K562 (cell line): ENCODE measurements around the gene SARS2. TPM values are rescaled to one million over a fixed set of nuclear protein-coding genes. Genes with fewer than 3 reads are reported as not detected.

Experiments
- BRD9 ChIP-seq: fragments of 450-650 bp; IDR thresholded peaks from 2 replicates; pipeline ENCODE4 v1.6.1; 2018; ENCODE audit warnings: low read depth; ENCODE audit not compliant: partially characterized antibody
- CCNT2 ChIP-seq: IDR thresholded peaks from 2 replicates; pipeline ENCODE4 v1.6.1; 2011; ENCODE audit warnings: borderline replicate concordance, low read depth, mild to moderate bottlenecking, moderate library complexity, mixed read lengths, low read length; ENCODE audit not compliant: insufficient read length; ENCODE audit errors: extremely low read depth
- E2F8 ChIP-seq: fragments of 450-650 bp; IDR thresholded peaks from 2 replicates; pipeline ENCODE4 v1.7.1; 2018; ENCODE audit warnings: mild to moderate bottlenecking, low read depth; ENCODE audit not compliant: partially characterized antibody
- FIP1L1 ChIP-seq: fragments of 200-400 bp; formaldehyde crosslinking; IDR thresholded peaks from 2 replicates; pipeline ENCODE4 v1.6.1; 2018; ENCODE audit warnings: mild to moderate bottlenecking, low read depth, low read length; ENCODE audit not compliant: poor library complexity, severe bottlenecking
- FOSL1 ChIP-seq: fragments of 200-800 bp; sonication (Bioruptor generic); conservative IDR thresholded peaks from 2 replicates; pipeline ENCODE4 v1.6.1; 2016; ENCODE audit warnings: missing genetic modification characterization, missing compliant biosample characterization
- FOXP1 ChIP-seq: sonication (generic); formaldehyde crosslinking; IDR thresholded peaks from 2 replicates; pipeline ENCODE4 v1.8.0; 2022; ENCODE audit warnings: mild to moderate bottlenecking, missing genetic modification reagents
- HEY1 ChIP-seq: fragments of 250-450 bp; sonication (Bioruptor Pico); IDR thresholded peaks from 2 replicates; pipeline ENCODE4 v1.5.0; 2020; ENCODE audit warnings: mild to moderate bottlenecking, moderate library complexity, borderline replicate concordance
- JUN ChIP-seq, 2 experiments: sonication (generic) in 1 of 2; formaldehyde crosslinking in 1 of 2; IDR thresholded peaks; 2 replicates each; pipeline versions ENCODE4 v1.6.1 to v1.8.0; 2012 to 2022; ENCODE audit warnings: borderline replicate concordance in 2 of 2, mild to moderate bottlenecking in 2 of 2, improper control_type of control experiment in 1 of 2, low read depth in 1 of 2, low read length in 1 of 2, missing genetic modification reagents in 1 of 2
- KDM2B ChIP-seq: fragments of 250-450 bp; sonication (Bioruptor Pico); IDR thresholded peaks from 2 replicates; pipeline ENCODE4 v1.8.0; 2021; ENCODE audit warnings: mild to moderate bottlenecking, moderate library complexity
- NFE2 ChIP-seq: IDR thresholded peaks from 2 replicates; pipeline ENCODE4 v1.6.1; 2014; ENCODE audit warnings: antibody characterized with exemption, low read depth
- NR3C1 ChIP-seq: sonication (generic); formaldehyde crosslinking; IDR thresholded peaks from 2 replicates; pipeline ENCODE4 v1.8.1; 2022; ENCODE audit warnings: missing genetic modification reagents
- PHF8 ChIP-seq: fragments of 200-600 bp; sonication (generic); IDR thresholded peaks from 2 replicates; pipeline ENCODE4 v1.6.1; 2012; ENCODE audit warnings: mixed run types, mild to moderate bottlenecking, inconsistent platforms, low read length, moderate library complexity, borderline replicate concordance
- POLR2AphosphoS5 ChIP-seq: IDR thresholded peaks from 2 replicates; pipeline ENCODE4 v1.6.1; 2011; ENCODE audit warnings: mild to moderate bottlenecking, low read depth, low read length, moderate library complexity; ENCODE audit not compliant: control insufficient read depth, insufficient read depth
- TBP ChIP-seq: optimal IDR thresholded peaks from 2 replicates; pipeline ENCODE3; 2011; ENCODE audit warnings: low read depth, low read length, improper control_type of control experiment
- TEAD4 ChIP-seq, 2 experiments: sonication (generic) in 1 of 2; formaldehyde crosslinking in 1 of 2; IDR thresholded peaks; 2 replicates each; pipeline versions ENCODE4 v1.6.1 to v1.8.0; 2012 to 2022; ENCODE audit warnings: borderline replicate concordance in 1 of 2, inconsistent platforms in 1 of 2, low read length in 1 of 2, mild to moderate bottlenecking in 1 of 2, missing genetic modification reagents in 1 of 2
- XRCC4 ChIP-seq: IDR thresholded peaks from one replicate; pipeline ENCODE4 v1.6.1; 2011; ENCODE audit not compliant: insufficient read depth, insufficient read length; ENCODE audit errors: extremely low read depth
- ZBTB17 ChIP-seq: fragments of 450-650 bp; formaldehyde crosslinking; IDR thresholded peaks from 2 replicates; pipeline ENCODE4 v1.4.0; 2020; ENCODE audit warnings: mild to moderate bottlenecking
- ZEB2 ChIP-seq: fragments of 450-650 bp; IDR thresholded peaks from 2 replicates; pipeline ENCODE4 v1.6.1; 2016
- ZNF133 ChIP-seq: fragments of 250-450 bp; sonication (Bioruptor Pico); IDR thresholded peaks from 2 replicates; pipeline ENCODE4 v1.4.0; 2020; ENCODE audit warnings: mild to moderate bottlenecking
- ZNF507 ChIP-seq: conservative IDR thresholded peaks from 2 replicates; pipeline ENCODE4 v1.6.1; 2017; ENCODE audit warnings: missing genetic modification characterization, missing compliant biosample characterization
- polyA plus RNA-seq, 8 experiments: library from polyadenylated mRNA; depleted of rRNA in 4 of 8; stranded (reverse) in 5 of 8; unstranded in 3 of 8; fragments of >200 nt; fragmentation: Nextera tagmentation in 2 of 8; fragmentation: Illumina TruSeq in 1 of 8; extraction: Ambion mirVana in 2 of 8; extraction: Trizol in 1 of 8; gene quantifications; 2 replicates each; pipeline versions ENCODE4 v1.2.1 to v1.2.3, GENCODE V29; 2011 to 2014; ENCODE audit warnings: inconsistent platforms in 1 of 8, missing spikeins in 1 of 8
- total RNA-seq, 7 experiments: library from RNA; depleted of rRNA in 6 of 7; stranded (reverse); fragments of >200 nt in 6 of 7; fragmentation: Illumina TruSeq in 2 of 7; extraction: Trizol in 2 of 7; gene quantifications; 2 replicates each; pipeline versions ENCODE4 v1.2.1 to v1.2.3, GENCODE V29; 2011 to 2021; ENCODE audit warnings: low replicate concordance in 1 of 7
- TF ChIP-seq, protein P1 (sequence below): fragments of 250-450 bp; sonication (Bioruptor Pico); IDR thresholded peaks from 2 replicates; pipeline ENCODE4 v1.5.0; 2021

The SARS2 gene
- total and polyA plus RNA-seq, 9 of the 15 experiments (the other 6 are each of a cell fraction or from before 2014, with no cell fraction given): 3.1 to 59.1 (median 31.7) TPM

- TF ChIP-seq, protein P1, sequence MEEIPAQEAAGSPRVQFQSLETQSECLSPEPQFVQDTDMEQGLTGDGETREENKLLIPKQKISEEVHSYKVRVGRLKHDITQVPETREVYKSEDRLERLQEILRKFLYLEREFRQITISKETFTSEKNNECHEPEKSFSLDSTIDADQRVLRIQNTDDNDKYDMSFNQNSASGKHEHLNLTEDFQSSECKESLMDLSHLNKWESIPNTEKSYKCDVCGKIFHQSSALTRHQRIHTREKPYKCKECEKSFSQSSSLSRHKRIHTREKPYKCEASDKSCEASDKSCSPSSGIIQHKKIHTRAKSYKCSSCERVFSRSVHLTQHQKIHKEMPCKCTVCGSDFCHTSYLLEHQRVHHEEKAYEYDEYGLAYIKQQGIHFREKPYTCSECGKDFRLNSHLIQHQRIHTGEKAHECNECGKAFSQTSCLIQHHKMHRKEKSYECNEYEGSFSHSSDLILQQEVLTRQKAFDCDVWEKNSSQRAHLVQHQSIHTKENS (CRISPR knock-in tag): no peak
- TF ChIP-seq TBP (peak; percentile 95), ZNF133 (CRISPR knock-in tag) (no peak), PHF8 (peak; percentile 94), BRD9 (peak; percentile 91), ZEB2 (no peak), NR3C1 (no peak), KDM2B (CRISPR knock-in tag) (0 out of 2 replicates have a peak, but pooled peaks have one; percentile 21), JUN (IDR thresholded peaks at IDR 0.05; ENCODE audit: borderline replicate concordance, low read depth, low read length) (0 out of 2 replicates have a peak, but pooled peaks have one; percentile 44), JUN (CRISPR knock-in tag; IDR thresholded peaks at IDR 0.05; ENCODE audit: borderline replicate concordance) (no peak), TEAD4 (IDR thresholded peaks at IDR 0.05; ENCODE audit: low read length) (peak; percentile 61), TEAD4 (CRISPR knock-in tag; IDR thresholded peaks at IDR 0.05; ENCODE audit: borderline replicate concordance) (no peak), FOSL1 (tag) (peak; percentile 39), FIP1L1 (peak; percentile 42), ZNF507 (tag) (no peak), E2F8 (peak; percentile 66), CCNT2 (peak; percentile 46), NFE2 (peak; percentile 16; the same call in 1 of the 2 replicates), XRCC4 (no peak), HEY1 (no peak), ZBTB17 (CRISPR knock-in tag) (peak; percentile 65; the same call in 1 of the 2 replicates), FOXP1 (no peak), POLR2AphosphoS5 (peak; percentile 88; the same call in 1 of the 2 replicates)
These were observed at the start of gene SARS2 (continued) for GRCh38 chr19:38929929-38930775.
